ENCODE data around the gene LIFR.

LIFR gene

GRCh38 chr5:38458174-38458573, 98.3 kb downstream of the LIFR start:
- no peak overlapping the region for H3K4me3 ChIP-seq (ENCODE audit: low read depth, low read length)
- no peak for DNase-seq (ENCODE audit: low read depth)

GRCh38 chr5:38456657-38457399, 99.6 kb downstream of the LIFR start:
- no peak for TF ChIP-seq CTCF (IDR thresholded peaks at IDR 0.05; ENCODE audit: low read depth, low read length, missing control alignments)
- no peak for DNase-seq (ENCODE audit: low read depth)

More at GRCh38 chr5:38458174-38458573, 98.3 kb downstream of the LIFR start:
- no peak for TF ChIP-seq CTCF (IDR thresholded peaks at IDR 0.05; ENCODE audit: low read depth, low read length, missing control alignments)

DNA sequence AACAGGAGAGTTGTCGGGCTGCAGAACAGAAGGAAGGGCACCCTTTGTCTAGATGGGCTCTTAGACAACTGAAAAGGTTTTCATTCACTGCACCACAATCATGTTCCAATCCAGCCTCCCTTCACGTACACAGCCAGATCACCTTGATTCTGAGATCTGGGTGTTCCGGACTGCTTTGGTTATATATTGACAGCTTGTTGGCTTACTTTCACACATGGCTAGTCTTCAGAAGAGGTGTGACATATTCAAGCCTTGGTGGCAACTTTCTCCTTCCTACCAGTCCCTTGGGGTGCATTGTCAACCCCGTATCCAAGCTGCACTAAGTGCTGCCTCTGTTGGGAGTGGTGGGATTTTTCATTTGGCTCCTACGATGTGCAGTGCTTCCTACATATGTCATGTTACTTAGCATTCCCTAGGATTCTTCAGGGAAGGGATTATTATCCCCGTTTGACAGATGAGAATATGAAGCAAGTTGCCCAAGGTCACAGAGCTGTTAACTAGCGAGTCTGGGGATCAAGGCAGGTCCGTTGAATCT, 100.6 kb downstream of the LIFR start:
- no peak for DNase-seq (ENCODE audit: low read depth)
- no peak overlapping the region for H3K4me3 ChIP-seq (ENCODE audit: low read depth, low read length)
- no peak for TF ChIP-seq CTCF (IDR thresholded peaks at IDR 0.05; ENCODE audit: low read depth, low read length, missing control alignments)

More at GRCh38 chr5:38456657-38457399, 99.6 kb downstream of the LIFR start:
- no peak overlapping the region for H3K4me3 ChIP-seq (ENCODE audit: low read depth, low read length)

DNA sequence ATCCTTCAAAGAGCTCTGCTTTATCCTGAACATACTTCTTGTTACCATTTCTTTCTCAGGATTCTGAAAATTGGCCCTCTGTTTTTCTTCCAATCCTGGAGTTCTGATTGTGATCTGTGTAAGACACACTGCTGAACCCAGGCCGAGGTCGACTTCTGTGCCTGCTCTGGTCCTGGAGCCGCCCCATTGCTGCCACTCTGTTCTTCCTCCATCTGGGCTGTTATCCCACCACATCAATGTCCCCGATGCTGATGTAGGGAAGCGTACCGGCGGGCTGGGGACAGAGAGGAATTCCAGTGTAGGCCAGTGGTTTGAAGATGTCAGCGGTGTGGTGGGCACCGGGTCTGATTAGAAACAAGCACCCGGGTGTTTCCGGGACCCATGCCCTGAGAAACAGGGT, 102.5 kb downstream of the LIFR start:
- DNase-seq (ENCODE audit: low read depth), result no peak
- TF ChIP-seq CTCF (IDR thresholded peaks at IDR 0.05; ENCODE audit: low read depth, low read length, missing control alignments), result no peak
- no peak overlapping the region for H3K4me3 ChIP-seq (ENCODE audit: low read depth, low read length)

- peak; percentile 91 for DNase-seq (ENCODE audit: low read depth)
- TF ChIP-seq CTCF (IDR thresholded peaks at IDR 0.05; ENCODE audit: low read depth, low read length, missing control alignments), result no peak
- no peak overlapping the region for H3K4me3 ChIP-seq (ENCODE audit: low read depth, low read length)
Measured at GRCh38 chr5:38453506-38453905, 102.9 kb downstream of the LIFR start.

DNA sequence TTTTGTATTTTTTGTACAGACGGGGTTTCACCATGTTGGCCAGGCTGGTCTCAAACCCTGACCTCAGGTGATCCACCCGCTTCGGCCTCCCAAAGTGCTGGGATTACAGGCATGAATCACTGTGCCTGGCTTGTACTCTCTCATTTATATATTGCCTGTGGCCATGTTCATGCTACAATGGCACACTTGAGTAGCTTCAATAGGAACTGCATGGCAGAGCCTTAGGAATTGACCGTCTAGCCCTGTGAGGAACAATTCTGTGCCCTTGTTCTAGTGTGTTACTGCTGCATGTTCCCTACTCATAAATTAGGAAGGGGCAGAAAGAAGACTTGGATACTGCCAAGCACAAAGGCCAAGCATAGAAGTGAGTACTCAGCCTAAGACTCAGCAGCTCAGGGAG, 104.2 kb downstream of the LIFR start:
- DNase-seq (ENCODE audit: low read depth), result no peak
- H3K4me3 ChIP-seq (ENCODE audit: low read depth, low read length), result no peak overlapping the region
- TF ChIP-seq CTCF (IDR thresholded peaks at IDR 0.05; ENCODE audit: low read depth, low read length, missing control alignments), result no peak

All from GM12864 (cell line).